ENCODE results near the gene GPD1L. TPM values are rescaled to one million over a fixed set of nuclear protein-coding genes. Genes with fewer than 3 reads are reported as not detected.

Gene GPD1L
- polyA plus RNA-seq, 1 experiment, result 6.0 TPM

DNA sequence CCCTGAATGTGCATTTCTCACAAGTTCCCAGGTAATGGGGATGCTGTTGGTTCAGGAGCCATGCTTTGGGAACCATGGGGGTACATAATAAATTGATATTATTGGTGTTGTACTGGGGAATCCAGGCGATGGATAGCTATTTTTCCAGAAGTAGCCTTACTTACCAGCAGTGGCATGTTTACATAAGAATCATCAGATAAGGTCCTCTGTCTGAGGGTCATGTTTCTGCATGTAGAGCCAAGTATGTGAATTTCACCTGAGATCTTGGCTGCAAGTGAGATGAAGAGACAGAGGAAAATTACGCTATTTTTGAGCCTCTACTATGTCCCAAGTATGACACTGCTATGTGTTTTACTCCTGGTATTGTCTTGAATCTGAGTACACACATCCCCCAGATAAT is 26.3 kb downstream of the GPD1L start:
- CTCF ChIA-PET, result no interaction called here
- Histone ChIP-seq H3K27me3 (ENCODE audit: control insufficient read depth, insufficient read depth, low read length) (no peaks in the 10 kb centered on the region), H3K9me3 (ENCODE audit: control insufficient read depth, insufficient read depth, low read length) (no peaks in the 10 kb centered on the region), H3K4me3 (ENCODE audit: low read depth, low read length) (no peak overlapping the region), H3K27ac (ENCODE audit: low read depth, low read length) (no peak overlapping the region)
- POLR2A ChIA-PET, result no interaction called here
- no peak for DNase-seq (ENCODE audit: low read depth, low spot score)
- TF ChIP-seq, protein P1, sequence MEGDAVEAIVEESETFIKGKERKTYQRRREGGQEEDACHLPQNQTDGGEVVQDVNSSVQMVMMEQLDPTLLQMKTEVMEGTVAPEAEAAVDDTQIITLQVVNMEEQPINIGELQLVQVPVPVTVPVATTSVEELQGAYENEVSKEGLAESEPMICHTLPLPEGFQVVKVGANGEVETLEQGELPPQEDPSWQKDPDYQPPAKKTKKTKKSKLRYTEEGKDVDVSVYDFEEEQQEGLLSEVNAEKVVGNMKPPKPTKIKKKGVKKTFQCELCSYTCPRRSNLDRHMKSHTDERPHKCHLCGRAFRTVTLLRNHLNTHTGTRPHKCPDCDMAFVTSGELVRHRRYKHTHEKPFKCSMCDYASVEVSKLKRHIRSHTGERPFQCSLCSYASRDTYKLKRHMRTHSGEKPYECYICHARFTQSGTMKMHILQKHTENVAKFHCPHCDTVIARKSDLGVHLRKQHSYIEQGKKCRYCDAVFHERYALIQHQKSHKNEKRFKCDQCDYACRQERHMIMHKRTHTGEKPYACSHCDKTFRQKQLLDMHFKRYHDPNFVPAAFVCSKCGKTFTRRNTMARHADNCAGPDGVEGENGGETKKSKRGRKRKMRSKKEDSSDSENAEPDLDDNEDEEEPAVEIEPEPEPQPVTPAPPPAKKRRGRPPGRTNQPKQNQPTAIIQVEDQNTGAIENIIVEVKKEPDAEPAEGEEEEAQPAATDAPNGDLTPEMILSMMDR (IDR thresholded peaks at IDR 0.05; ENCODE audit: low read depth, low read length), result no peak

DNA sequence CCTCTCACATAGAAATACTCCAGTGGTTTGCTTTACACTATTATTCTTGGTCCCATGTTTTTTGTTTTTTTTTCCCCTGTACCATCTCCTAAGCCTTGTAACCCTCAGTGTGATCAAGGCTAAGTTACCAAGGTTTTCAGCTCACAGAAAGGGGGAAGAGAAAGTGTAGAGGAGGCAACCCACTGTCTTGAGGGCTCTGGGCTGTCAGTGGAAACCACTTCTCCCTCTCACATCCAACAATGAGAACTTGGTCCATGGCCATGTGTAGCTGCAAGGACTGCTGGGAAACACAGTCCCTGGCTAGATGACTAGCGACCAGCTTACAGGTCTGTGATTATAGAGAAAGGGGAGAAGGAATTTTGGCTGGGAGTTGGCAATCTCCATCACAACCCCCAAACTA is 30.3 kb downstream of the GPD1L start:
- TF ChIP-seq, protein P1 (IDR thresholded peaks at IDR 0.05; ENCODE audit: low read depth, low read length), result no peak
- peaks cover 3% of the 10 kb centered on the region for H3K27me3 ChIP-seq (ENCODE audit: control insufficient read depth, insufficient read depth, low read length)
- no peak overlapping the region for H3K4me3 ChIP-seq (ENCODE audit: low read depth, low read length)
- DNase-seq (ENCODE audit: low read depth, low spot score), result no peak
- no peaks in the 10 kb centered on the region for H3K9me3 ChIP-seq (ENCODE audit: control insufficient read depth, insufficient read depth, low read length)
- POLR2A ChIA-PET, result no interaction called here
- CTCF ChIA-PET, result no interaction called here
- H3K27ac ChIP-seq (ENCODE audit: low read depth, low read length), result no peak overlapping the region

DNA sequence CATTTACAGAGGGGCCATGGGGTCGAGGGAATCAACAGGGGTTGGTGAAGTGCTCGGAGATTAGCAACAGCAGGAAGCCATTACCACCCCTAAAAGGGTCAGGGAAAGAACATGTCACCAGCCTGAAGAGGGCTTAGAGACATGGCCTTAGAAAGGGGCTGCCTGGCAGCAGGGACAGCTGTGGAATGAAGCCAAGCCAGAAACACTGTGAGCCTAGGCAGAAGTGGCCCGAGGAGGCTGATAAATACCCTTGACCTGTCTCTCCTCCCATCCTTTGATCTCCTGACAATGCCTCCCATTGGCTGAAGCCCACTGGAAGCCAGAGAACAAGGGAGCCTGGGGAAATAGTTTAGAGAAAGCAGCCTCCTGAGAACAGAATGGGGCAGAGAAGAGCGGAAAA is 31.4 kb downstream of the GPD1L start:
- CTCF ChIA-PET, result no interaction called here
- TF ChIP-seq, protein P1 (IDR thresholded peaks at IDR 0.05; ENCODE audit: low read depth, low read length), result no peak
- Histone ChIP-seq H3K27ac (ENCODE audit: low read depth, low read length) (no peak overlapping the region), H3K4me3 (ENCODE audit: low read depth, low read length) (no peak overlapping the region), H3K9me3 (ENCODE audit: control insufficient read depth, insufficient read depth, low read length) (no peaks in the 10 kb centered on the region), H3K27me3 (ENCODE audit: control insufficient read depth, insufficient read depth, low read length) (peaks cover 3% of the 10 kb centered on the region)
- no peak for DNase-seq (ENCODE audit: low read depth, low spot score)
- POLR2A ChIA-PET, result no interaction called here

DNA sequence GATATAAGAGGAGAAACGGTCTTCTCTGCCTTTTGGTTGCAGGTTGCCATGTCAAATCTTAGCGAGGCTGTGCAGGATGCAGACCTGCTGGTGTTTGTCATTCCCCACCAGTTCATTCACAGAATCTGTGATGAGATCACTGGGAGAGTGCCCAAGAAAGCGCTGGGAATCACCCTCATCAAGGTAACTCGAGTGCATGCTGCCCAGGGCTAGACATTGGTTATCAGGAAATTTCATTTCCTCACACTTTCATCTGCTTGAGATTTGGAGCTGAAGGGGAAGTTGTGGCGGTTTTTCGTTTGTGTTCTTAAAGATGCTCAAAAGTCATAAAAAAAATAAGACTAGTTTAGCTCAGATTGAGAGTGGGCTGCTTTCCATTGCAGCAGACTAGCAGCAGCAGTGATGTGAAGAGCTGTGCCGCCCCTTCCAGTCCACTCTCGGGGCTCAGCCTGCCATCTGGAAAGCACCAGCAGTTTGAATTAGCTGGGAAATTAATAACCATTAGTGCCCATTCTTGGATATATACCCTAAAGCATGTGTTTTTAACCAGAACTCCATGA is 32.2 kb downstream of the GPD1L start:
- H3K4me3 ChIP-seq (ENCODE audit: low read depth, low read length), result no peak overlapping the region
- no peak for DNase-seq (ENCODE audit: low read depth, low spot score)
- CTCF ChIA-PET, result interaction anchor here (0.7 kb wide), 1 partner anchor 119 kb away, joined by 3 read pairs; no protein-coding TSS in a partner anchor
- no peak overlapping the region for H3K27ac ChIP-seq (ENCODE audit: low read depth, low read length)
- H3K9me3 ChIP-seq (ENCODE audit: control insufficient read depth, insufficient read depth, low read length), result no peaks in the 10 kb centered on the region
- H3K27me3 ChIP-seq (ENCODE audit: control insufficient read depth, insufficient read depth, low read length), result peaks cover 3% of the 10 kb centered on the region
- POLR2A ChIA-PET, result no interaction called here
- TF ChIP-seq, protein P1 (IDR thresholded peaks at IDR 0.05; ENCODE audit: low read depth, low read length), result no peak

DNA sequence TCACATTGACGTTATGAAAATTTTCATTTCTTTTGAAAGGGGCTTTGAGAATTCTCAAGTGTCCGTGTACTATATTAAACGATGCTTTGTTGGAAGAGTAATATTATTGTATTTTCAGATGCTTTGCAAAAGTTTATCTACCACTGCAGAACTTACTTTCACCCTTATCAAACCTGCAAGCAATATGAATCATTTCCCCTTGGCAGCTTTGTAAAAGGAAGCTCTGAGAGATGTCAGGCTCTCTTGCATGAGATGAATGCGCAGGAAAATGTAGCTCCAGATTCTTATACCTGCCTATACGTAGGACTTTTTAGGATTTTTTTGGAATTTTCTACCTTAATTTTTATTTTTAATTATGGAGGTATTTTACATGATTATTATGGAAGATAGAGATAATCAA is 34.5 kb downstream of the GPD1L start:
- DNase-seq (ENCODE audit: low read depth, low spot score), result no peak
- Histone ChIP-seq H3K4me3 (ENCODE audit: low read depth, low read length) (no peak overlapping the region), H3K9me3 (ENCODE audit: control insufficient read depth, insufficient read depth, low read length) (no peaks in the 10 kb centered on the region), H3K27ac (ENCODE audit: low read depth, low read length) (no peak overlapping the region), H3K27me3 (ENCODE audit: control insufficient read depth, insufficient read depth, low read length) (peaks cover 3% of the 10 kb centered on the region)
- TF ChIP-seq, protein P1 (IDR thresholded peaks at IDR 0.05; ENCODE audit: low read depth, low read length), result no peak
- ChIA-PET CTCF (no interaction called here), POLR2A (no interaction called here)
